ENCODE results near the gene OR5I1.
"Not testable (repeated sequence)": the region's sequence is repeated elsewhere in the genome, so short reads cannot be mapped to it uniquely, and the experiment has no call there.

DNA sequence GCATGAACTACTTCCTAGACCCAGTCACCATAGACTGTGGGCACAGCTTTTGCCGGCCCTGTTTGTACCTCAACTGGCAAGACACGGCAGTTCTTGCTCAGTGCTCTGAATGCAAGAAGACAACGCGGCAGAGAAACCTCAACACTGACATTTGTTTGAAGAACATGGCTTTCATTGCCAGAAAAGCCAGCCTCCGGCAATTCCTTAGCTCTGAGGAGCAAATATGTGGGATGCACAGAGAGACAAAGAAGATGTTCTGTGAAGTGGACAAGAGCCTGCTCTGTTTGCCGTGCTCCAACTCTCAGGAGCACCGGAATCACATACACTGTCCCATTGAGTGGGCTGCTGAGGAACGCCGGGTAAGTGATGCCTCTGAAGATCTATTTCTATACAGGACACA, 50.7 kb downstream of the OR5I1 start:
- TF ChIP-seq, protein P1, sequence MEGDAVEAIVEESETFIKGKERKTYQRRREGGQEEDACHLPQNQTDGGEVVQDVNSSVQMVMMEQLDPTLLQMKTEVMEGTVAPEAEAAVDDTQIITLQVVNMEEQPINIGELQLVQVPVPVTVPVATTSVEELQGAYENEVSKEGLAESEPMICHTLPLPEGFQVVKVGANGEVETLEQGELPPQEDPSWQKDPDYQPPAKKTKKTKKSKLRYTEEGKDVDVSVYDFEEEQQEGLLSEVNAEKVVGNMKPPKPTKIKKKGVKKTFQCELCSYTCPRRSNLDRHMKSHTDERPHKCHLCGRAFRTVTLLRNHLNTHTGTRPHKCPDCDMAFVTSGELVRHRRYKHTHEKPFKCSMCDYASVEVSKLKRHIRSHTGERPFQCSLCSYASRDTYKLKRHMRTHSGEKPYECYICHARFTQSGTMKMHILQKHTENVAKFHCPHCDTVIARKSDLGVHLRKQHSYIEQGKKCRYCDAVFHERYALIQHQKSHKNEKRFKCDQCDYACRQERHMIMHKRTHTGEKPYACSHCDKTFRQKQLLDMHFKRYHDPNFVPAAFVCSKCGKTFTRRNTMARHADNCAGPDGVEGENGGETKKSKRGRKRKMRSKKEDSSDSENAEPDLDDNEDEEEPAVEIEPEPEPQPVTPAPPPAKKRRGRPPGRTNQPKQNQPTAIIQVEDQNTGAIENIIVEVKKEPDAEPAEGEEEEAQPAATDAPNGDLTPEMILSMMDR (conservative IDR thresholded peaks at IDR 0.05; ENCODE audit: low read depth, low read length), result not testable (repeated sequence)
- TF ChIP-seq EZH2 (IDR thresholded peaks at IDR 0.05; ENCODE audit: borderline replicate concordance, low read depth, low read length, poor library complexity, severe bottlenecking), result not testable (repeated sequence)

Measured in A673 (cell line).